Measurements from ENCODE around the gene CLSTN3.

The CLSTN3 gene

DNA sequence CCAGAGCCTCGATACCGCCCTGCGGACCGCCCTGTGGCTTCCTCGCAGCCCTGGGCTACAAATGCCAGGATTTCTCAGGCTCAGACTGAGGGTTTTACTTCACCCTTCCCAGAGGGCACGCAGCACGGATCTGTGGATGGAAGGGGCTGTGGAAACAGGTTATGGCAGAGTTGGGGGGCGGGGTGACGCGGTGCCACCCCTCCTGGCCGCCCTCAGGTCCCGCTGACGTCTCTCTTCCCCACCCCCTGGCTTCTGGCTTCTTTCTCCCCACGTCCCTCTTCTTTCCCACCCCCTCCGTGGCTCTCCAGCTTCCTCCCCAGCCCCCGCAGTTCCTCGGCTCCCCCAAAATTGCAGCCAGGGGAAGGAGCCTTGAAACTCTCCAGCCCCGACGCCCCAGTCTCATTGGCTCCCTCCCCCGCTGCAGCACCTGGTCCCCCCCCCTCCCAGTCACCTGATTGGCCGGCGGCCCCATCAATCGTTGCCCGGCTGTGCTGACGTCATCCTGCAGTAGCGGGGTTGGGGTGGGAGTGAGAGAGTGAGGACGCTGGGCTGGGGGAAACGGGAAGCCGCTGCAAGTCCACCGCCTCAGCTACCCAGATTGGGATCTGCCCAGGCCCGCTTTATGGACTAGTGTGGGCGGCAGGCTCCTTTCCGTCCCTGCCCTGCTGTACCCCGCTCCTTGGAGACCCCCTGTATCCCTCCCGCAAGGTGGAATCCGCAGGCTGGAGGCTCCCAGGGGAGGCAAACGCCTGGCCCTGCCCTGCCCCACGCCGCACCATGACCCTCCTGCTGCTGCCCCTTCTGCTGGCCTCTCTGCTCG, at the start of gene CLSTN3:
Gene CLSTN3, plus strand, starts transcription at position 500 of the 820 bp plus-strand sequence. Its CDS starts 278 bp downstream, at position 778.
- in situ Hi-C loops (cut with MboI; ENCODE audit: low pct_unique_long_range_greater_than_20kb, low sequenced_read_pairs): no loop called here
- DNase-seq: peak; percentile 84

DNA sequence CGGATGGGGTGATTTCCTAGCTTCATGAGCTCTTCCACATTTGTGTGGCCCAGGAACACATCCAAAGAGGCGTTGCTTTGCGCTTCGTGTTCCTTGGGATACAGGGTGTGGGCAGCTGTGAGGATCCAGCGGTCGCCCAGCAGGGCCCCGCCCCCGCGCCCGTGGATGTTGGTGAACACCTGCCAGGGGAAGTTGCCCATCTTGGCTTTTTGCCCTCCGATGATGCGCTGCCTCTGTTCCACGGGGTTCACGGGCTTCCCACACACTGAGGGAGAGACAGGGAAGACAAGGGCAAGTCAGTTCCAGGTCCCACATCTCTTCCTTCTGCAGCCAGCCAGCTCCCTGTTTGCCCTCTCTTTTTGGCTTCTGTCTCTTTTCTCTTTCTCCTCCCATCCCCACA, 49.1 kb upstream of the CLSTN3 start:
- no peak for DNase-seq
- in situ Hi-C loops (cut with MboI; ENCODE audit: low pct_unique_long_range_greater_than_20kb, low sequenced_read_pairs): no loop called here

DNA sequence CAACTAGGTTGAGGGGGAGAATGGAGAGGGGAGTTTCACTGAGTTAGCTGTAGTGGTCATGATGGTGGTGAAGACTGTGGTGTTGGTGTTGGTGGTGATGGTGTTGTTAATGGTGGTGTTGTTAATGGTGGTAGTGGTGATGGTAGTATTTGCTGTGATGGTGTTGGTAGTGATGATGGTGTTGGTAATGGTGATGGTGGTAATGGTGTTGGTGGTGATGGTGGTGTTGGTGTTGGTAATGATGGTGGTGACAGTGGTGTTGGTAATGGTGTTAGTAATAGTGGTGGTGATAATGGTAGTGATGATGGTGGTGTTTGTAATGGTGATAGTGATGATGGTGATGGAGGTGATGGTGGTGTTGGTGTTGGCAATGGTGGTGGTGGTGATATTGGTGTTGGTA, 47.0 kb upstream of the CLSTN3 start:
- in situ Hi-C loops (cut with MboI; ENCODE audit: low pct_unique_long_range_greater_than_20kb, low sequenced_read_pairs): no loop called here
- no peak for DNase-seq

DNA sequence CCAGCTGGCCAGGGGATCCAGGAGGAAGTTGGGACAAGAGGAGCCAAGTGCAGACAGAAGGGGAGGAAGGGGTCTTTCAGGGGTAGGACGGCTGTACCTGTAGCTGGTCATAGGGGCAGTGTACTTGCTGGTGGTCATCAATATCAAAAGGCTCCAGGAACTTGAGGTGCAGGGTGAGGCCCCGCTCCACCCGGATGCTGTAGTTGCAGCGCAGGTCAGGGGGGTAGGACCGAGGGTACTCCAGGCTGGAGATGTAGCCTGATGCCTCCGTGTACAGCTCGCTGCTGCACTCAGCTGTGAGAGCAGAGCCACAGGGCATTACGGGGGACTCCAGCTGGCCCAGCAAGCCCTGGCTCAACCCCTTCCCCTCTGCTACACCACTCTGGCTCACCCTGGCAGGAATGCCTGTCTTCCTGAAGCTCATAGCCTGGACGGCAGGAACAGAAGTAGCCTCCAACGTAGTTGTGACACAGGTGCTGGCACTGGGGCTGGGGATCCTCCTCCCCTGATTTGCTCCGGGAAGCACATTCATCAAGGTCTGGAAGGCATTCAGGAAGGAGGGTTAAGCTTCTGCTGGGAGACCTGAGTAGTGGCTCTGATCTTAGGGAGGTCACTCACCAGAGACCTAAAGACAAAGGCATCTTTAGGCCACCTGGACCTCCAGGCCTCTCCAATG, 40.8 kb upstream of the CLSTN3 start:
- DNase-seq: no peak
- in situ Hi-C loops (cut with MboI; ENCODE audit: low pct_unique_long_range_greater_than_20kb, low sequenced_read_pairs): no loop called here

DNA sequence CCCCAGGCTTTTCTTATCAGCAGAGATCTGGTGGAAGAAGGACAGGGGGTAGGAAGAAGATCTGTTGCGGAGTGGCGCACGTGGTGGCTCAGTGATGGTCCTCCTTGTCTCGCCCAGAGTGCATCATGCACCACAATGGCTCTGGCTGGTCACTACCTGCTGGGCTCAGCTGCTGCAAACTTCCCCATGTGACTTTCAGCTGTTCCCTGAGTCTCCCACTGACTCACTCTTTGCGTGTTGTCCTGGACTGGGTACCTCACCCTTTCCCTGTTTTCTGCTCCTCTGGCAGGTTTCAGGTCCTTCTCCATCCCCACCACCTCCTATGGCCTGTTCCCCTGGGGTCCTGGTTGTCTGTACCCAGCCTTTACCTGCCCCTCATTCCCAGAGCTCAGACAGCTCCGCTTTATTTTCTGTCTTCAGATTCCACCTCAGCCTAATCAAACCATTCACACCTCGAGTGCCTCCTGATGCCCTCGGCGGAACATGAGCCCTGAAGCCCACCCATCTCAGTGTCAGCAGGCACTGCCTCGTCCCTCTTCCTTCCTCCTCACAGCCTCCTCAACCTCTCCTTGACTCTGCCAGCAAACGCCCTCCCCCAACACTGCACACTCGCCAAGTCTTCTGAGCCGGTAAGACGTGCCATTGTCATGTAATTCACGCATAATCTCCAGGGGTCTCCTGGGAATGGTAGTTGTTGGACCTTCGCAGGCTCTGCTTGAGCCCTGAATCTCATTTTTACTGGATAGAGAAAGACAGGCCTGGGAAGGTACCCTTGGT, 39.8 kb upstream of the CLSTN3 start:
- in situ Hi-C loops (cut with MboI; ENCODE audit: low pct_unique_long_range_greater_than_20kb, low sequenced_read_pairs): no loop called here

DNA sequence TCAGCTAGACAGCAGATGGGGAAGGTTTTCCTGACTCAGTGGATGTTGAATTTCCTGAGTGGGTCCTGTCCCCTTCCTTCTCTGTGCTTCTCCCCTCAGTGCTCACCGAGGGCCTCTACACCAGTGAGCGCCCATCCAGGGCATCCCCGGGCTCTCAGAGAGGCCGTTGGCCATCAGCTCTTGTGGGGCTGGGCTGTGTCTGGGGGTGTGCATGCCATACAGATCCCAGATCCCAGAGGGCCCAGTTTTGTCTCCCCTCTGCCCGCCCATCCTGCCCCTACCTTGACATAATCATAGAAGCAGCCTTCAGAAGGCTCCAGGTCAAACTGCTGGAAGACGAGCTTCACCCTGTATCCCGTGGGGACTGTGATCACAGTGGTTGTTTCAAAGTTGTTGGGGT, 39.0 kb upstream of the CLSTN3 start:
- in situ Hi-C loops (cut with MboI; ENCODE audit: low pct_unique_long_range_greater_than_20kb, low sequenced_read_pairs): no loop called here

More for the DNA sequence above, 39.8 kb upstream of the CLSTN3 start:
- DNase-seq: no peak

DNA sequence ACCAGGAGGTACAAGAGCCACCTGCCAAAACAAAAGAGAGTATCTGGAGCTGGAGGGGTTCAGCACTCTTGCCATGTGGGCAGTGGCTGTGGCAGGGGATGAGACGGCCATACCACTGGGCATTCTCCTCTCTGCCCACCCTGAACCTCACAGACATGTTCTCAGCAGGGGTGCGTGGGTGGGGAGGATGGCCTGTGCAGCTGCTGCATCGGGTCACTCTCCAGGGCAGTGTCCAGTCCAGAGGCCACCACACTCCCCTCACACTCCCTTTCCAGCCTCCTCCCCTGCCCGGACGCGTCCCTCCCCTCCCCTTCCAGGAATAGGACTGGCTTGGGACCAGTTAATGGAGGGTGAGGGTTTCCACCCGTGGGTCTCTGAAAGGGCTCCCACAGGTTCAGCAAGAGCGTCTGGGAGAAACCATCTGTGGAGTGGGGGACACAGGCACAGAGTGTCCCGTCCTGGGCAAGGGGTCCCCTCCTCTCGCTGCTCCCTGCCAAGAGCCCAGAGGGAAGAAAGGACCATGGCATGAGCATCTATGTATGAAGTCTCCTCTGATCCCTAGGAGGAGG, 38.4 kb upstream of the CLSTN3 start:
- in situ Hi-C loops (cut with MboI; ENCODE audit: low pct_unique_long_range_greater_than_20kb, low sequenced_read_pairs): no loop called here
- no peak for DNase-seq

More for the DNA sequence above, 39.0 kb upstream of the CLSTN3 start:
- no peak for DNase-seq

DNA sequence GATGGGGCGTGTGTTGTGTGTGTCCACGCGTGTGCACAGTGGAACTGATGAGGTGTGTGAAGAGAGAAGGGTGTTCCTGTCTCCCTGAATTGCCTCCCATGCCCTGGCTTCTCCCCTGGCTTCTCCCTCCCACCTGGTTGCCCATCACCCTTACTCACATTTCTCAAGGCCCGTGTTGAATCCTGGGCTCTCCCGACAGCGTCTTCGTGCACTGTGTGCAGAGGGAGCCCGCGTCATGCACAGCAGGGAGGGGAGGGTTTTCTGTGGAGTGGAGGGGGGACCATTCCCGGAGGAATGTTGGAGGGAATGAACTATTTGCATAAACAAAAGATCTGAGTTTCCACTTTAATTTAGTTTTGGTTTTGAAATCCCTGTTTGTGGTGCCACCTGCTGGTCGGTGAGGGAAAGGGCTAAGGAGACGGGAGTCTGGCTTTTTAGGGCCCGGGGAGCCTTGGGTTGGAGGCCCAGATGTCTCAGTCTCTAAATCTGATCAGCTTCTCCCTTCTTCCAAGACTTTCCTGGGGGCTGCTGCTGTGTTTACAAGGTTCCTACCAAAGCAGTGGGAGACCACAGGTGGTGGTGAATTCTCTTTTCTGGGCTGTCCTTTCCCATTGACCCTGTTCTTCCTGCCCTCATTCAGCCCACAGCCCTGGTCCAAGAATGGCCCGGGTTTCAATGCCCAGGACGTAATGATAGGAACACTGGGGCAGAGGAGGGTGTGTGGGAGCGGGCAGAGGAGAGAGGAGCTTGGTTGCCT, 37.8 kb upstream of the CLSTN3 start, which contains the start of gene C1R:
Gene C1R, minus strand, starts transcription at position 217 of the 757 bp plus-strand sequence. Its CDS starts 57 bp downstream, at position 160.
- DNase-seq: peak; percentile 77
- in situ Hi-C loops (cut with MboI; ENCODE audit: low pct_unique_long_range_greater_than_20kb, low sequenced_read_pairs): no loop called here

DNA sequence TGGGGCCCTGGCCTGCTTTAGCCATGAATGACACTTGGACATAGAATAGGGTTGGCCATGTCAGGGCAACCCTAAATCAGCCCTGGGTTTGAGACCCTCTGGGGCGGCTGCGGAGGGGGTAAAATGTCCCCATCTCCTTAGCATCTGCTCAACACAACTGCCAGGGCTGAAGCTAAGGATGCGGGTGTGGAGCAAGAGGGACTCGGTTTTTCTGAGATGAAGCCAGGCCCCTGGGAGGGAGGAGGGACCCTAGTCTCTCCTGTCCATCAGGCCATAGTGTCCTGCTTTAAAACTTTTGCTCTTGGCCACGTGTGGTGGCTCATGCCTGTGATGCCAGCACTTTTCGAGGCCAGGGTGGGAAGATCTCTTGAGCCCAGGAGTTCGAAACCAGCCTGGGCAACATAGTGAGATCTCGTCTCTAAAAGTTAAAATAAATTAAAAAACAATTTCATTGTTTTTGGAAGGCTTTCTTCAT, 37.1 kb upstream of the CLSTN3 start:
- in situ Hi-C loops (cut with MboI; ENCODE audit: low pct_unique_long_range_greater_than_20kb, low sequenced_read_pairs): no loop called here
- DNase-seq: no peak

DNA sequence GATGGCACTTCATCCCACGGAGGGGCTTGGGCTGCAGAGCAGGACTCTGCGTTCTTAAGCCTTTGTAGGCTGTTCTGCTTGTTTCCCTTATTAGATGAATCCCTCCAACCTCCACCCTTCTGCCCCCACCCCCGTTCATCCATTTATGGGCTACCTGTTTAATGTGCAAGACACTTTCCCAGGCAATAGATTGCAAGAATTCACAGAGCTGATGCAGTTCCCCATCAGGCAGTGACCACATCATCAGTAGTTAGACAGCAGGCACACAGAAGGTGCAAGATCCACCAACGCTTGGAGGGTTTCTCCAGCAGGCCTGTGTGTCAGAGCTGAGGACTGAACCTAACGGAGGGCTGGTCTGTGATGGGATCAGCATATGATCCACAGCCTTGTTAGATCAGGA, 36.7 kb upstream of the CLSTN3 start:
- in situ Hi-C loops (cut with MboI; ENCODE audit: low pct_unique_long_range_greater_than_20kb, low sequenced_read_pairs): no loop called here
- DNase-seq: no peak

DNA sequence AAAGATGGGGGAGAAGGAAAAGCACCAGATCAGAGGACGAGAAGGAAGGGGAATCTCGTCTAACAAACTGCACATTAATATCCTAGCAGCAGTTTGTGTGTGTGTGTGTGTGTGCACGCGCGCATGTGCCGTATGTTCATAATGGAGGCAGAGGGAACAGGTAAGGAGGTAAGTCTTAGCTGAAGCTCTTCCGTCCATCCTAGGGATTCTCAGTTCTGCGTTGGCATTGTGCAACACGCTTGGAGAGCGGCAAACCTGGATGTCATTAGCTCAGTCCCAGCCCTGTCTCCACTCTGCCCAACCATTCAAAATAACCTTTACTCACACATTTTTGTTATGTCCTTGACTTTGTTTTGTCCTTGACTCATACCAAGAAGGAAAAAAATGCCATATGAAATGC, 36.3 kb upstream of the CLSTN3 start:
- in situ Hi-C loops (cut with MboI; ENCODE audit: low pct_unique_long_range_greater_than_20kb, low sequenced_read_pairs): no loop called here
- no peak for DNase-seq

DNA sequence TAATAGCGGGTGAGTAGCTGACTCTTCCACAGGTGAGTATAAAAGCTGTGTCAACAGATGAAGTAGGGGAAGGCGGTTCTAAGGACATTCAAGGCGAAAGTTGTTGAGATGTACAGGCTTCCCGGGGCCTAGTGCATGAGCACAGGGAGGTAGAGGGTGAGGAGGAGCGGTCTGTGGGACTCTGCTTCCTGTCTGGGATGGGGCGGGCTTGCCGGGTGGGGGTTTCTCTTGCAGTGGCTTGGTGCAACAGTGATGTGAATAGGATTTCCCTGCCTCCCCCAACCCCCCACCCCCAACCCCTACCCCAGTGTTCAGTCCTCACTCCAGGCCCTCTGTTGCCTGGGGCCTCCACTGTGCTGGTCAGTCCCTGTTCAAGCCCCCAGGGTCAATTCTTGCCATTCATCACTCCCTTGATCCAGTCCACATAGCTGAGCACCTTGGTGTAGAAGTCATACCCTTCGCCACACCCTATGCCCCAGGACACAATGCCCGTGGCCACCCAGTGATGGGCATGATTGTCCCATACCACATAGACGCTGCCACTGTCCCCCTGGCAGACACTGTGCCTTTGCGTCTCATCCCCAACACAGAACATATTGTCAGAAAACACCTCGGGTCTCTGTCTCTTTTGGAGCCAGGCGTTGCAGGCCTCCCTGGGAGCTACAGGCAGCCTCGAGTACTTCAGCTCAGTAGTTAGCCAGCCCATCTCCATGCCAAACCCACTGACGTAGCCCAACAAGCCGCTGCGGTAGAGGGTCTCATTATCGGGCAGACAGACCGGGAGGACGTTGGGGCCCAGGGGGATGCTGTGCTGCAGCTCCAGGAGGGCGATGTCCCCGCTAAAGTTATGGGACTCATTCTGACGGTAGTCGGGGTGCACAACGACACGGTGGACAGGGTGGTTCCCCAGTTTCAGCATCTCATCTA, 33.9 kb upstream of the CLSTN3 start:
- in situ Hi-C loops (cut with MboI; ENCODE audit: low pct_unique_long_range_greater_than_20kb, low sequenced_read_pairs): no loop called here
- no peak for DNase-seq

DNA sequence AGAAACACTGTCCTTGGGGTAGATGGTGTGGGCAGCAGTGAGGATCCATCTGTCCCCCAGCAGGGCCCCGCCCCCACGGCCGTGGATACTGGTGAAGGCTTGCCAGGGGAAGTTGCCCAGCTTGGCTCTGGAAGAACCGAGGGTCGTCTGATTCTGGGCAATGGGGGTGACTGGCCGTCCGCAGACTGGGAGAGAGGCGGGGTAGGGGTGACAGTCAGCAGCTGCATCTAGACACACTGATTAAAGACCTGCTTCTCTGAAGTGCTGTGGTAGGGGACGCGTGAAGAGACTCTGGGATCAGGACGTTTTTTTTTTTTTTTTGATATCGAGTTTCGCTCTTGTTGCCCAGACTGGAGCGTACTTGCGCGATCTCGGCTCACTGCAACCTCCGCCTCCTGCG, 33.2 kb upstream of the CLSTN3 start:
- no peak for DNase-seq
- in situ Hi-C loops (cut with MboI; ENCODE audit: low pct_unique_long_range_greater_than_20kb, low sequenced_read_pairs): no loop called here

DNA sequence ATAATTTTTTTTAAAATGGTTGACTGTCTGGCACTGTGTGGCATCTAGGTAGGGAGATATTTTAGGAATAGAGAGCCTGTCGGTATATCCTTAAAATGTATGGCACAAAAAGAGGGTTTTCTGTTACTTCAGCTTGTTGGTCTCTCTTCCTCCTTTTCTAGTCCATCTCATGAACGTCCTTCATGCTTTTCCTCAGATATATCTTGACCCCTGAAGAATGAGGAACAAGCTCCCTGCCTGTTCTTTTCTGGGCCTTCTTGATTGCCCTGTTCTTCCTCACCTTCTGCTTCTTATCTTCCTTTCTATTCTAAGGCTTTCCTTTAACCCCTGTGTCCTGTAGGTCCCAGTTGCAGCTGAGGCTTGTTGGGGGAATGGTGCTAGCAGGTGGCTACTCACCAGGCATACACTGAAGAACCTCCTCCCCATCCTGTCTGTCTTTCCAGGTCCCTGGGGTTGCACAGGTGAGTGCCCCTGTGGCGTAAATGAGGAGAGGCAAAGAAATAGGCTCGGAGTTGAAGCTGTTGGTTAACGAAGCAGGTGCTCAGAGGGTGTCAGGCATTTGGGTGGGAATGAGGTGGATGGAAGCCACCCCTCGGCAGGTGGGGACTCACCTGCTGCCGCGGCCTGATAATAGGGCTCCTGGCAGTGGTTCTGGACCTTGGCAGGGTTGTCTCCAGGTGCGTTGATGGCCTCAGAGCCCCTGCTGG, 30.7 kb upstream of the CLSTN3 start:
- peak; percentile 62 for DNase-seq
- in situ Hi-C loops (cut with MboI; ENCODE audit: low pct_unique_long_range_greater_than_20kb, low sequenced_read_pairs): no loop called here

DNA sequence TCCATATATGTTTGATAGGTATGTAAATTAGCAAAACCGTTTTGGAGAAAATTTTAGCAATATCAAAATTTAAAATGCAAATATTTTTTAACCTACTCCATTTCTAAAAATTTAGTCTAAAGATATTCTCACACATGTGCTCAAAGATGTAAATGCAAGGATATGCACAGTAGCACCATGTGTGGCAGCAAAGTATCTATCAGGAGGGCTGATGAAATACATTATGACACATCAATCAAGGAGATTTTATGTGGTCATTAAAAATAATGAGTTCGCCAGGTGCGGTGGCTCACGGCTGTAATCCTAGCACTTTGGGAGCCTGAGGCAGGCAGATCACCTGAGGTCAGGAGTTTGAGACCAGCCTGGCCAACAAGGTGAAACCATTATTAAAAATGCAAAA, 29.9 kb upstream of the CLSTN3 start:
- in situ Hi-C loops (cut with MboI; ENCODE audit: low pct_unique_long_range_greater_than_20kb, low sequenced_read_pairs): no loop called here
- no peak for DNase-seq

DNA sequence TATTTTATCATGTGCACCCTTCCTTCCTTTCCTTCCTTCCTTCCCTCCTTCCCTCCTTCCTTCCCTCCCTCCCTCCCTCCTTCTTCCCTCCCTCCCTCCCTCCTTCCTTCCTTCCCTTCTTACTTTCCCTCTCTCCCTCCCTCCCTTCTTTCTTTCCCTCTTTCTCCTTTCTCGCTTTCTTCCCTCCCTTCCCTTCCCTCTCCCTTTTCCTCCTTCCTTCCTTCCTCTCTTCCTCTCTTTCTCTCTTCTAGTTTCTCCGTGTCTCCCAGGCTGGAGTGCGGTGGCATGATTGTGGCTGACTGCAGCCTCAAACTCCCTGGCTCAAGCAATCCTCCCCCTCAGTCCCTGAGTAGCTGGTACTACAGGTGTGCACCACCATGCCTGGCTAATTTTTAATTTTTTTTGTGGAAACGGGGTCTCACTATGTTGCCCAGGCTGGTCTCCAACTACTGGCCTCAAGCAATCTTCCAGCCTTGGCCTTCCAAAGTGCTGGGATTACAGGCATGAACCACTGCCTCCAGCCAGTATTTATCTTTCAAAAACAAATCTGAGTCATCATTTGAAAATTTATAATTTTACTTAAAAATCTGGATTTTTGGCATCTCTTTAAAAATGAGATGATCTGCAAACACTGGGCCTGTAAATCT, 29.0 kb upstream of the CLSTN3 start:
- in situ Hi-C loops (cut with MboI; ENCODE audit: low pct_unique_long_range_greater_than_20kb, low sequenced_read_pairs): no loop called here
- DNase-seq: no peak

DNA sequence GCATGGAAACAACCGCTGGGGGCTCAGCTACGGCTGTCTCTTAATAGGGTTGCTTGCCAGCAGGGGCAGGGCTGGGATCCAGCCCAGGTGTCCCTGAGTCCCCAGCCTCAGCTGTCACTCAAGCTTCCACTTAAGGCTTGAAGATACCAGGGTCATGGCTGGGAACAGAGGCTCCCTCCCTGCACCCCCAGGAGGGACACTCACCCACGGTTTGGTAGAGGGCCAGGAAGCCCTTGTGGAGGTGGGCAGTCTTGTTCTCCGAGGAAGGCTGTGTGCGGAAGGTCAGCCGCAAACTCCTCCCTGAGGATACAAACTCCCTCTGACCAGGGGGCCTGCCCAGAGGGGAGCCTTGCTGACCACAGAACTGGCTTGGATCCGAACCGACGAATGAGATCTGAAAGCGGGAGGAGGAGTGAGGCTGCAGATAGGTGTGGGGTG, 28.5 kb upstream of the CLSTN3 start:
- no peak for DNase-seq
- in situ Hi-C loops (cut with MboI; ENCODE audit: low pct_unique_long_range_greater_than_20kb, low sequenced_read_pairs): no loop called here

All from KBM-7 (cell line).